NCI-H82 treated with DMSO at 0.1 percent for 48 hours (cell line): ENCODE results near the gene ARIH2.
A peak's percentile ranks its signal among the peaks of the same experiment; 100 is the strongest.

Experiments
- DNase-seq: peaks from one replicate; lab custom pipeline; 2025; ENCODE audit not compliant: unreplicated experiment; lab: John Stamatoyannopoulos, UW

Gene ARIH2

DNA sequence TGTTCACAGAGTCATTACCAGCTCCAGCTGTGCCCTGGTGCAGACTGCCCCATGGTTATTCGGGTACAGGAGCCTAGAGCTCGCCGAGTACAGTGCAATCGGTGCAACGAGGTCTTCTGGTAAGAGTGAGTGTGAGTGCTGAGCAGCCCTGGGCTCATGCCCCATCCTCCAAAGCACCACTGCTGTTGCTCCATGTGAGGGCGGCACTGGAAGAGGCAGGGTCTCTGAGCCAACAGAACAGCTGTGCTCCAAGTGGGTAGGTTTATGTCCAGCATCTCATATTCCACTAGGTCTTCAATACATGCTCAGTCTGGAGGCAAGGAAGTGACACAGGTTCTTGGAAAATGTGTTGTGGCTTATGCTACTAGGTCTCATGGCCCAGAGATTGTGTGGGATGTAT lies 51.9 kb downstream of the ARIH2 start:
- DNase-seq = no peak

- DNase-seq = no peak
Observed at GRCh38 chr3:48974076-48974864, 55.6 kb downstream of the ARIH2 start.

DNA sequence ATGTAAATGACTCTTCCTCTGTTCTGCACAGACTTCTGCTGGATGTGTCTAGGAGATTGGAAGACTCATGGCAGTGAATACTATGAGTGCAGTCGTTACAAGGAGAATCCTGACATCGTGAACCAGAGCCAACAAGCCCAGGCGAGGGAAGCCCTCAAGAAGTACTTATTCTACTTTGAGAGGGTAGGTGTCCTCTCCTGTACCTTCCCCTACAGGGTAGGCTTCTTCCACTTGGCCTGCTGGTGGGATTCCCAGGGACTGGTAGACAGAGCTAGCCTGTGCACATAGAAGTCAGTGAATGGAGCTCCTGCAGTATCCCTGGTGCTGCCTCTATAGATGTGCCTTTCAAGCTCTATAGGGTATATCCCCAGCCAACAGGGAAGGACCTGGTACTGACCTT lies 60.8 kb downstream of the ARIH2 start:
- DNase-seq = no peak

- DNase-seq = no peak
Observed at GRCh38 chr3:48980295-48980694, 61.7 kb downstream of the ARIH2 start.

DNA sequence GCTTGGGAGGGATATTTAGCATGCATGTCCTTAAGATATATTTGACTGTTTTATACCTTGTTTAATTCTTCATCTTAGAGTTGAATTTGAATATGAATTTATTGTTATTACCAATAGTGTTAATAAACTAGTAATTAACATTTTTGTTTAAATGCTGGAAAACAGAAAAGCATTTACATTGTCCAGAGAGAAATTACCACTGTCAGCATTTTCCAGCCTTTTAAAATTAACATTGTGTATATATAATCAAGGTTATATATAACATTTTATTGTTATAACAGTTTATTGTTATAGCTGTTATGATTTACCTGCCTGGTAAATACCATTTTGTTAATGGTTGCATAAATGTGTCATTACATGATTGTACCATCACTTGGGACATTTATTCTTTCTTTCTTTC lies 63.4 kb downstream of the ARIH2 start:
- no peak for DNase-seq

DNA sequence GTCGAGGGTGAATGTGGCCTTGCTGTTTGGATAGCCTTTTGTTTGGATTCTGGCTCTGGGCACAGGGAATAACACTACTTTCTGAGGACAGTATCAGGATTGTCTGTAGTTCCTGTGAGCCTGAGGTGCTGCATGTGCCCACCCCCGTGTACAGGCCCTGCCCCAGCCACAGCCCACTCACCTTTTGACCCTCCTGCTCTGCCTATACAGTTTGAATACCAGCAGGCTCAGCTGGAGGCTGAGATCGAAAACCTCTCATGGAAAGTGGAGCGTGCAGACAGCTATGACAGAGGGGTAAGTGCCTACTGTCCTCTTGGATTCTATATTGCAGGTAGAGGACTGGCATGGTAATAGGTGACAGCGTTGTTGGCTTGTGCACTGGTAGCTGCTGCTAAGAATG lies 64.0 kb downstream of the ARIH2 start:
- no peak for DNase-seq

DNA sequence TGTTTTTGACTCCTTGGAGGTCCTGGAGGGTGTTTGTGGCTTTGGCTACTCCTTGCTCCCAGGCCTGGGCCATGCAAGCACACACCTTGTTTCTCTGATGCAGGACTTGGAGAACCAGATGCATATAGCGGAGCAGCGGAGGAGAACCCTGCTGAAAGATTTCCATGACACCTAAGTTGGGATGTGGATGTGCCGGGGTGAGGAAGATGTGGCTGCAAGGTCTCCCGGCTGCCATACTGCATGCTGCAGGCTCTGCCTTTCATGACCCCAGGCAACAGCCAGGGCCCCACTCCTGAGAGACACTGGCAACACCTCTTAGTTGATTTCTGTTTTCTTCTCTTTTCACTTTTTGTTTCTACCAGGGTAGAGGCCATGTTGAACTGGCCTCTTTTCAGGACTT lies 64.5 kb downstream of the ARIH2 start:
- DNase-seq = no peak

DNA sequence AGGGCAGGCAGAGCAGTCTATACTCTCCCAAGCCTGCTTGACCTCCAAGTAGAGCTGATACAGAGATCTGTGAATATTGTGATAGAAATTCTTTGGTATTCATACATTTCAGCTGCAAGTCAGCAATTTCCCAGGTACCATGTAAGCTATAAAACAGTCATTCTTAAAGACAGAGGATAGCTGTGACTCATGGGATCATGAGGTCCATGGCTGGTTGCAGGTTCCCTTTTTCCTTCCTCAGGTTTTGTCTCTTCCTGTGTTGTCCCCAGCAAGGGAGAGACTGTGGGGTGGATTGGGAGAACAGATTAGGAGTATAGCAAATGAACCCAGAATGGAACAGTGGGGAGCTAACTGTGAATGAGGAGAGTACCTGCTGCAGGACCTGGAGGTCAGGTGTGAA lies 66.0 kb downstream of the ARIH2 start:
- no peak for DNase-seq

DNA sequence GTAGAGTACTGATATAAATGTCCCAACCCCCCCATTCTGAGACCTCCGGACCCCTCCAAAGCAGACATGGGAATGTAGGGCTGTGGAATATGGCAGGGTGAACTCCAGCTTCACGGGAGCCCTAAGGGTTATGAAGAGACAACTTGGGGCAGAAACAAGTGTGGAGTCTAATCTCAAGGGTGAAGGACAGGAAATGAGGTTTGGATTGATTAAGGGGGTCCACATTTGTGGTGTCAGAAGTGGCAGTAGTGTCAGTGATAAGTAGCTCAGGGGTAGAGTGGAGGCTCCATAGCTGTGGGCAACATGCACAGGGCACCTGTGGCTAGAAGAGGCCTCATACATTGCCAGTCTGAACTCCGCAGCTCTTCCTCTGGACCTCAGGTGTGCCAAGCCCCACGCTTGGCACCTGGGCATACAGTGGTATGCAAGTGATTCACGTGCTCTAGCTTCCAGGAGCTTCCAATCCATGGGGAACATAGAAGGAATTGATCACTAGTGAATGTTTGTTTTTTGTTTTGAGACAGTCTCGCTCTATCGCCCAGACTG lies 67.3 kb downstream of the ARIH2 start:
- DNase-seq = no peak

DNA sequence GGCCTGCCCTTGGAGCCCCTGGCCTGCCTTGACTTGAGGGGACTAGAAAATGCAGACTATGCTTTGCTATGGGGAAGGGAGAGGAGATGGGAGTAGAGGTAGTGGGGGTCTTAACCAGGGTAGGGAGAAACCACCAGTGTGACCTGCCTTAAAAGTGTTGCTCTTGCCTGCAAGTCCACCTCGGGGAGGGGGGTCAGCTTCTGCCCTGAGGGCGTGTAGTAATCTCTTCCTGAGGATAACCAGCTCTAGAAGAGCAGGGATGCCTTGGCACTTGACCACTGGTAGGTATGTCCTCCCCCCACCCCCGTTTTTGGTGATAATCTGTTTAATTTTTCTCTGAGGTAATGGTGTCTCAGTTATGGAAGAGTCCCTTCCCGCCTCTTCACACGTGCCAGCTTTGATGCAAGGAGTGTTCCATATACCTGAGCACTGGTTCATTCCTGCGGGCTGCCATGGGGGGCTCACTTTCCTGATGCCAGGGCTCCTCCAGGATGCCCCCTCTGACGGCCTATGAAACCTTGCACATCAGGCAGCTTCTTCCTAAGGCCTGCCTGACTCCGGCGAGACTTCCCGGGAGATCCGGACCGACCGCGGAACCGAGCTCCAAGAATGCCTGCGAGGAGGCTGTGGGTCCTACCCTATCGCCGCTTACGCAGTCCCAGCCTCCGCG lies 70.6 kb downstream of the ARIH2 start:
- no peak for DNase-seq

DNA sequence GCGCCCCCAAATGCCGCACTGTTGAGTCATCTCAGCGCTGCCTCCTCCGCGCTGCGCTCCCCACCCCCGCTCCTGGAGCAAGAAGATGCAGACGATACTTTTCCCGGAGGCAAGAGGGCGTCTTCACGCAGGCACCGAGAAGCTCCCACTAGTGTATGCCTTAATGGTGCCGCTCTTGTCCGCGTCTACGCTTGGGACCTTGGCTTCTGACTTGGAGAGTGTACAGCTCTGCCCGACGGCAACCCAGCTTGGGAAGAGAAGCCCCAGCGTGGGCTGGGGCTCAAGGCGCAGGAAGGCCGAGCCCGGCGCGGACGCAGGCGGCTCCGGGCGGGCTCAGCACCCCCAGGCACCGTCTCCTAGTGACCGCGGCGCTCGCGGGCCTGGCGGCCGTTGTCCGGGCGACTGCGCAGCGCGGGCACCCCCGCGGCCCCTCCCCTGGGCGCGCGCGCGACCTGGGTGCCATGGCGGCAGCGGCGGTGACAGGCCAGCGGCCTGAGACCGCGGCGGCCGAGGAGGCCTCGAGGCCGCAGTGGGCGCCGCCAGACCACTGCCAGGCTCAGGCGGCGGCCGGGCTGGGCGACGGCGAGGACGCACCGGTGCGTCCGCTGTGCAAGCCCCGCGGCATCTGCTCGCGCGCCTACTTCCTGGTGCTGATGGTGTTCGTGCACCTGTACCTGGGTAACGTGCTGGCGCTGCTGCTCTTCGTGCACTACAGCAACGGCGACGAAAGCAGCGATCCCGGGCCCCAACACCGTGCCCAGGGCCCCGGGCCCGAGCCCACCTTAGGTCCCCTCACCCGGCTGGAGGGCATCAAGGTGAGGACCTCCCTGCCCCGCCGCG lies 71.4 kb downstream of the ARIH2 start, which contains the start of gene P4HTM:
P4HTM (plus strand) TSS at position 446 of the 840 bp plus-strand sequence; CDS start at position 462, 16 bp downstream.
- peak; percentile 5 for DNase-seq

DNA sequence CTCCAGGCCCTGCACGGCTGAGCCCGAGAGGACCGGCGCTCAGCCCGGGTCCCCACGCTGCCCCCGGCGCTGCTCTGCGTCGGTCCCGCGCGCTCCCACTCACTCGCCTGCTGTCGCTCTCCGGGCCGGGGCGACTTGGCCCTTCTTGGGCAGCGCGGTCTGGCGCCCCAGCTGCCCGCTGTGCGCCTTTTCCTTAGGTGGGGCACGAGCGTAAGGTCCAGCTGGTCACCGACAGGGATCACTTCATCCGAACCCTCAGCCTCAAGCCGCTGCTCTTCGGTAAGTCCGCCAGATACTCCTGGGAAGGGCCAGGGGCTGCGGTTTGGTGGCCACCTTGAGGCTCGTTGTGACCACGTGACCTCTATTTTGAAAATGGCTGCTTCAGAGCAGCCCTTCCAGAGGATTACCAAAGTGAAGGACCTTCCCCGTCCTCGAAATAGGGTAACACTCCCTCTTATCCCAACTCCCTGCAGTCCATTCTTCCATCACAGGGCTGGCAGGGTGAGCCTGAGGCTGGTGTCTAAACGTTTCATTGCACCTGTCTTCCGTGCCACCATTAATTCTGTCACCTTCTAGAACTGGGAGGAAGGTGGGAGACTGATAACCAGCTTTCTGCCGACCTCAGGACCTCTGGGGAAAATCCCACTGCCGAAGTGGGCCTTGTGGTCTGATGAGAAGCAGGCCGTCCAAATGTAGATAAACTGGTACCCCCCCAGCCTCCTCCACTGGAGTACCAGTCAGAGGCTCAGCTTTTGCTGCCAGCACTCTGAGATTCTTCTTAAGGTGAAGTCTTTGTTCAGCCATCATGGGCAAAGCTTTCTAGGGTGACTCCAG lies 72.2 kb downstream of the ARIH2 start:
- no peak for DNase-seq

DNA sequence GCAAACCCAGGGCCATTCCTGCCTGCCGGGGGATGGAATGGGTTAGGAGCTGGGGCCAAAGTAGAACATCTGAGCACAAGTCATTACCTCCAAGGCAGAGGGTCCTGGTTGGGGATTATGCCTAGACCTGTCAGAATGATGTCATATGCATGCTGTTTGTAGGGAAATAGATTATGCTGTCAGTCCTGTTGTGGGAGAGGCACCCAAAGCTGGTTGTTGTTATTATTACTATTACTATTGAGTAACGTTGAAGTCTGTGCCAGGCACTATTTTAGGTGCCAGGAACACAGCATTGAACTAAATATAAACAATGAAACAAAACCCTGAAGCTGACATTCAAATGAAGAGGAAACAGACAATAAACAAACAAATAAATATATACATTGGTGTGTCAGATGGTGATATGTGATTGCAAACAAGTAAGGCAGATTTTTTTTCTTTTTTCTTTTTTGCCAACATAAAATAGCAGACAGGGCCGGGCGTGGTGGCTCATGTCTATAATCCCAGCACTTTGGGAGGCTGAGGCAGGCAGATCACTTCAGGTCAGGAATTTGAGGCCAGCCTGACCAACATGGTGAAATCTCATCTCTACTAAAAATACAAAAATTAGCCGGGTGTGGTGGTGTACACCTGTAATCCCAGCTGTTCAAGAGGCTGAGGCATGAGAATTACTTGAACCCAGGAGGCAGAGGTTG lies 73.4 kb downstream of the ARIH2 start:
- no peak for DNase-seq

GRCh38 chr3:48993834-48994233 lies 75.2 kb downstream of the ARIH2 start:
- no peak for DNase-seq

DNA sequence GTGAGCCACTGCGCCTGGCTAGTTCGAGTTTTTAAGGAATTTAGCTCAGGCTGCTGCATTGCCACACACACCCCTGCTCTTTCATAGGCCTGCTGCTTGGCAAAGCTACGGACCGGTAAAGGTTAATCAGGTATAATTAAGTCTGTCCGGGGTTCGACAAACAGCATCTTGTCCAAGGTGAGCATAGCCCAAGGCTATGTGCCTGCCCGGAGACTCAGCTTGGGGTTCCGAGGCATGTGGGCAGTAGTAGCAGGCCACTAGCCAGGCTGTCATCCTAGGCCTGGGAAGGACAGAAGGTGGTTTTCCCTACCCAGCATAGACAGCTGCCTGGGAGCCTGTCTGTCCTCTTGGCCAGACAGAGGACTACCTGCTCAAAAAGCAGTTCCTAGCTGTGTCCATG lies 78.0 kb downstream of the ARIH2 start:
- DNase-seq = no peak

GRCh38 chr3:48997102-48997635 lies 78.5 kb downstream of the ARIH2 start:
- no peak for DNase-seq

DNA sequence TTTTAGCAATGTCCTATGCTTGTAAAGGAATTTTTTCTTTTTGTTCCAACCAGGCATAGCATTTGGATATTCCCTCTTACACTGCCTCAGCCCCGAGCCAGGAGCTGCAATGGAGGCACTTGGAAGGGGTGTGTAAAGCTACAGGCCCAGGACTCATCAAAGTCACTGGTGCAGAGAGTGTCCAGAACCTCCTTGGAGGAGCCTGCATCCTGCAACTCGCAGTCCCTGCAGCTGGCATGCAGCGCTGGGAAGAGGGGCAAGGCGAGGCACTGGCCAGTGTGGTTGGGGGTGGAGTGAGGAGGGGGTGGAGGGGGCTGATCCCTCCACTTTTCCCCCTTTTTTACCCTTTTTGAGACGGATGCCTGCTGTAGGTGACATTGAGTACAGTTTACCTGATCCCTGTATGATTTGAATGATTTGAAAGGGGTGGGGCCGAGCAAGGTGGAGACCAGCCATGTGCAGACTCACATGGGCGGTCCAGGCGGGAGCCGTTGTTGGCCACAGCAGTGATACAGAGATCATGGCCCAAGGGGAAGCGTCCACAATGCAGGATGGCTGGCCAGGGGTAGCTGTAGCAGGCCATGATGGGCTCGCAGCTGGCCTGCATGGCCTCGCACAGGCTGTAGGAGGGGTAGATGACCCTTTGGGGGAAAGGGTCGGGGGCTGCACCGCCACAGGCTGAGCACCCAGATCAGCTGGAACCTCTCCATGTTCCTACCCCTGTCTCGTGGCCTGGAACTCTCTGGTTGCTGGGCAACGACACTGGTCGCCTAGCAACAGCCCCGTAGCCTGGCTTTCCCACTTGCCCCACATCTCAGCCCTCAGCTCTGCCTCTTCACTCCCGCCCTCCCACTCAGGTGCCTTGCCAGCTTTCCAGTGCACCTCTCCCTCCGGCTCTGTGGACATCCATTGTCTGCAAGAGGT lies 79.3 kb downstream of the ARIH2 start:
- no peak for DNase-seq

GRCh38 chr3:48999085-48999858 lies 80.6 kb downstream of the ARIH2 start:
- DNase-seq = no peak
